ENCODE data around the gene IMMP2L. TPM values are rescaled to one million over a fixed set of nuclear protein-coding genes. Genes with fewer than 3 reads are reported as not detected.
"Not testable (repeated sequence)": the region's sequence is repeated elsewhere in the genome, so short reads cannot be mapped to it uniquely, and the experiment has no call there.

The IMMP2L gene
- total and polyA plus RNA-seq, 7 donors = 9.3 to 43.0 (median 19.2) TPM

GRCh38 chr7:111282626-111283025 lies 279.7 kb downstream of the IMMP2L start:
- TF ChIP-seq CTCF (IDR thresholded peaks at IDR 0.05) = no peak
- 74 to 92% (median 83%) methylated on average over 2 of the region's 2 CpGs for WGBS, 3 donors
- Histone ChIP-seq H3K27ac (no peak overlapping the region), H3K9me3 (no peaks in the 10 kb centered on the region), H3K36me3 (ENCODE audit: insufficient read depth in 1 of 2, low read depth in 1 of 2) (no peaks in the 10 kb centered on the region), H3K4me3 (no peak overlapping the region), H3K27me3 (ENCODE audit: insufficient read depth in 3 of 3, low read length in 2 of 3) (no peaks in the 10 kb centered on the region), H3K4me1 (no peaks in the 10 kb centered on the region)
- DNase-seq (no peak), ATAC-seq (no peak)
- intact Hi-C loops (cut with DNase I) = no loop called here

DNA sequence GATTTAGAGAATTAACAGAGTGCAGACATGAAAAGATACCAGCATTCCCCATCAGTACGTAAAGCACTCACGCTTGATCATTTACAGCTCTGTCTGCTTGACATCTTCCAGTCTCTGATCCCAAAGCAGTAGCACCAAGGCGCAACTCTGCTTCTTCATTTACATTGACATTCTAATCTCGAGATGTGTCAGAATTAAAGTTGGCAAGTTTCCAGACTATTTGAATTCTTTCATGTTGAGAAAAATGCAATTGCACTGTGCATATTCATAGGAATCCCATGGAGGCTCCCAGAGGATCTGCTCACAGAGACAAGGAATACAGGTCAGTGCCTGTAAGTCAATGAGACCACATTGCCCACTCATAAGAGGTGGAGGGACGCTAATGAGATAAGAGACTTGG lies 287.4 kb downstream of the IMMP2L start:
- no peak overlapping the region for H3K27ac ChIP-seq
- no peaks in the 10 kb centered on the region for H3K9me3 ChIP-seq
- DNase-seq (no peak), ATAC-seq (no peak)
- TF ChIP-seq CTCF (IDR thresholded peaks at IDR 0.05) = no peak
- H3K36me3 ChIP-seq (ENCODE audit: insufficient read depth in 1 of 2, low read depth in 1 of 2) = no peaks in the 10 kb centered on the region
- WGBS, 3 donors = 83 to 88% (median 85%) methylated on average over 5 of the region's 5 CpGs
- no peaks in the 10 kb centered on the region for H3K27me3 ChIP-seq (ENCODE audit: insufficient read depth in 3 of 3, low read length in 2 of 3)
- H3K4me1 ChIP-seq = no peaks in the 10 kb centered on the region
- H3K4me3 ChIP-seq = no peak overlapping the region
- intact Hi-C loops (cut with DNase I) = no loop called here

- no peak for ATAC-seq
- intact Hi-C loops (cut with DNase I) = no loop called here
- no peak overlapping the region for H3K27ac ChIP-seq
Observed at GRCh38 chr7:111272092-111272491, 290.2 kb downstream of the IMMP2L start.

GRCh38 chr7:111270794-111271193 lies 291.5 kb downstream of the IMMP2L start:
- intact Hi-C loops (cut with DNase I); H3K27ac ChIP-seq; DNase-seq; ATAC-seq; H3K9me3 ChIP-seq; H3K4me3 ChIP-seq; H3K36me3 ChIP-seq (ENCODE audit: insufficient read depth in 1 of 2, low read depth in 1 of 2); H3K27me3 ChIP-seq (ENCODE audit: insufficient read depth in 3 of 3, low read length in 2 of 3); H3K4me1 ChIP-seq: not testable (repeated sequence)
- 86 to 94% (median 93%) methylated on average over 2 of the region's 2 CpGs for WGBS, 3 donors

More at GRCh38 chr7:111272092-111272491, 290.2 kb downstream of the IMMP2L start:
- no peaks in the 10 kb centered on the region for H3K9me3 ChIP-seq
- no peaks in the 10 kb centered on the region for H3K4me1 ChIP-seq
- TF ChIP-seq CTCF (IDR thresholded peaks at IDR 0.05) = no peak
- no peak for DNase-seq
- H3K36me3 ChIP-seq (ENCODE audit: insufficient read depth in 1 of 2, low read depth in 1 of 2) = no peaks in the 10 kb centered on the region
- H3K4me3 ChIP-seq = no peak overlapping the region
- H3K27me3 ChIP-seq (ENCODE audit: insufficient read depth in 3 of 3, low read length in 2 of 3) = no peaks in the 10 kb centered on the region

- 89 to 98% (median 92%) methylated on average over 1 of the region's 1 CpG for WGBS, 3 donors
- ATAC-seq (no peak), DNase-seq (no peak)
- Histone ChIP-seq H3K36me3 (ENCODE audit: insufficient read depth in 1 of 2, low read depth in 1 of 2) (no peaks in the 10 kb centered on the region), H3K27ac (no peak overlapping the region), H3K27me3 (ENCODE audit: insufficient read depth in 3 of 3, low read length in 2 of 3) (no peaks in the 10 kb centered on the region), H3K9me3 (no peaks in the 10 kb centered on the region), H3K4me1 (no peaks in the 10 kb centered on the region), H3K4me3 (no peak overlapping the region)
- intact Hi-C loops (cut with DNase I) = no loop called here
- TF ChIP-seq CTCF (IDR thresholded peaks at IDR 0.05) = no peak
Observed at GRCh38 chr7:111268941-111269340, 293.4 kb downstream of the IMMP2L start.

All from psoas muscle (tissue), 8 donors.